Eye (tissue), 1 donor: ENCODE results near the gene NCS1.

Experiments used
- DNase-seq: peaks from one replicate; pipeline ENCODE4 v3.0.0-alpha.2; 2015

The NCS1 gene

DNA sequence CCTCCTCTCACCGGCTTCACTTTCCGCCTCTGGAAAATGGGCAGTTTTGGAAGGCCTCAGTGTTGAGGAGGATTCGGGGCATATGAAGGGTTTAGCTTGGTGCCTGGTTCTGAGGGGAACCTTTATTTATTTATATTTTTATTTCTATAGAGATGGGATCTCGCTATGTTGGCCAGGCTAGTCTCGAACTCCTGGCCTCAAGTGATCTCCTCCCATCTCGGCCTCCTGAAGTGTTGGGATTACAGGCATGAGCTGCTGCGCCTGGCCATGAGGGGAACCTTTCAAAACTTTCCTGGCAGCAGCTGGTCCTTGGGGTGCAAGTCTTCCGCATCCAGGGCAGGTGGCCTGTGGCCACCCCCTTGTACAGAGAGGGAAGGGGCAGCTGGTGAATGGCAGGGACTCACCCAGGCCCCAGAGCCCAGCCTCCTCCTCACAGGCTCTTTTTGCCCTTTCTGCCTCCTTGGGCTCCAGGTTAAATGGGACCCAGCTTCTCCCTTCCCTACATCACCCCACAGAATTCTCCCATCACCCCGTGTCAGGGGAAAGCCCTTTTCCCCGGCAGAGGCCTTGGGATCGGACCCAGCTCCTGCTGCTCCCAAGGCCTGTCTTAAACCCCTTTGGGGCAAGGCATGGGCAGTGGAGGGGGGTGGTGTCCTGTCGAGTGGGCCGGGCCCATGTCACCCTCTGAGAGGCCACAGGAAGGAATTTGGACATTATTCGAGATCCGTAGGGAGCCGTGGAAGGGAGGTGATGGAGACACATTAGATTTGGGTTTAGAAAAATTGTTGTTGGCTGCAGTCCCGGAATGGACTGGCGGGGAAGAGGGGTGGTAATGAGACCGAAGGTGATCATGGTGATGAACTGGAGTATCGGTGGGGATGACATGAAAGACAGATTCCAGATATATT lies 5.9 kb downstream of the NCS1 start:
- DNase-seq, result no peak

DNA sequence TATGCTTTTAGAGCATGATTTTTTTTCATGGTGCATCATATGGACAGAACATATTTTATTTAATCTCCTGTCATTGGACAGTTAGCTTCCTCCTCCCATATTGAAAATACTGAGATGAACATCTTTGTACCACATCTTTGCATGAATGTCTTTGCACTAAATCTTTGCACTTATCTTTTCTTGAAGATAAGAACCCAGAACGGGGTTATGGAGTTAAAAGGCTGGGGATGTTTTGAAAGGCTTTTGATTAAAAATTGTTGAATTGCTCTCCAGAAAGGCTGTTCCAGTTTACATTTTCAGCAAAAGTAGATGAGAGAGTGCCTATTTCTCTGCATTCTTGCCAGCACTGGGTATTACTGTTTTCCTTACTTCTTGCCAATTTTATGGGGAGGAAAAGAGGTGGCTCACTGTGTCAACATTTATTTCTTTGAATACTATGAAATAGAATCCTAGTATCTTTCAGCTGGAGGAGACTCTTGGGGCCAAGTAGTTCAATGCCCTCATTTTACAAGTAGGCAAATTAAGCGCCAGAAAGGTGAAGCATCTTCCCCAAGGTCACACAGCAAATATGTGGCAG lies 7.2 kb downstream of the NCS1 start:
- no peak for DNase-seq

DNA sequence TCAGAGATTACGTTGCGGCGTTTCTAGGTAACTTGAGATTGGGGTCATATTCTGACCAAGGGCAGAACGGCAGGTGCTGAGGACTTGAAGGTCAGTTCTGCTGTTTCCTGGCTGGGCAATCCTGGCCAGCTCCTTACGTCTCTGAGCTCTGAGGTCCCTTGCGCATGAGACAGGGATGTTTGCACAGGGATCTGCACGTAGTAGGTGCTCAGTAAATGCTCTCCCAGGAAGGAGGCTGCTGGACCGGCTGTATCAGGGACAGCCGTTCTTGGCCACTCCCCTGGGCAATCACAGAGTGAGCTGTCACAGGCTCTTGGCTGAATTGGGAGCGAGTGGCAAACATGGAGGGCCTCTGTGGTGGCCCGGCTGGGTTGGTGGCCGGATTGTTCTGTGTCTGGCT lies 8.3 kb downstream of the NCS1 start:
- DNase-seq, result no peak

DNA sequence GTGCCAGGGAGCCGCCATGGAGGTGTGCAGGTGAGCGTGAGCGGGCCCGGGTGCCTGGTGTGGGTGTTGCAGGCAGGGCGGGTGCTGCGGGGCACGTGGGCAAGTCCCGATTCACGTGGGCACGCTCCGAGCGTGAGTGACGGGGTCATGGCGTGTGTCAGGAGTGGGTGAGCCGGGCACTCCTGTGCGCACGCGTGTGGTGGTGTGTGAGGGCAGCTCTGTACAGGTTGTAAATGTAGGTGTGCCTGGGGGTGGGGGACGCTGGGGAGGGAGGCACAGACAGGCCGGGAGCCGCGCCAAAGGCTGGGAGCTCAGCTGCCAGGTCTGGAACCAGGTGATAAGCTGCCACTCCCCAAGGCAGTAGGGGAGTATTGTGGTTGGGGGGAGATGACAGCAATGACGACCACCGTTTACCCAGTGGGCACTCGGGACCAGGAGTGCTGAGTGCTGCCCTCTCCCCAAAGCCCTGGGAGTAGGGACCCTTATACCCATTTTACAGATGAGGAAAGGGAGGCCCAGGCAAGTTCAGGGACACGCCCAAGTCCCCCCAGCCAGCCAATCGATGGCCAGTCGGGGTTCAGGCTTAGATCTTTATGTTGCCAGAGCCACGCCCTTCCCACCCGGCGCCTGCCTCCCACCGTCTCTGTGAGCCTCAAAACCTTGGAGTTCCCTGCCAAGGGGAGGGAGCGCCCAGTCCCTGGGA lies 9.6 kb downstream of the NCS1 start:
- DNase-seq, result no peak

DNA sequence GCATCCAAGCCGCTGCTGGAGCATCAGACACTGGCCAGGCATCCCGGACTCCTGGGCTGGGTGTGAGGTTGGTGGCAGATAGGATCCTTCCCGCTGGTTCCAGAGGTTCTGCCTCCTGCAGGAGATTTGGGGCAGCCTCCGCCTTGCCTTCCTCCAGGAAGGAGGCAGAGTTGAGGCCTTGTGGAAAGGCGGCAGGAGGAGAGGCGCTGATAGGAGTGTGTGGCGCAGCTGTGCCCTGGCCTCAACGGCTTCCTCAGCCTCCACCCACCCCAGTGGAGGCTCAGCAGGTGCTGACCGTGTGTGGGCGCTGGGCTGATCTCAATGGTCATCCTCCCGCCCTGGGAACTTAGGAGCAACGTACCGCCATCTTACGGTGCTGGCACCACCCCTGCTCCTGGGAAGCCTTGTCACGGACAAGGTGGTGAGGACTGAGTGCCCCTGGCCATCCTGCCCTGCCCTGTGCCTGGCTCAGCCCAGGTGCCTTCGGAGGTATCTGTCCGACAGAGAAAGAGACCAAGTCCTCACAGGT lies 10.2 kb downstream of the NCS1 start:
- no peak for DNase-seq

DNA sequence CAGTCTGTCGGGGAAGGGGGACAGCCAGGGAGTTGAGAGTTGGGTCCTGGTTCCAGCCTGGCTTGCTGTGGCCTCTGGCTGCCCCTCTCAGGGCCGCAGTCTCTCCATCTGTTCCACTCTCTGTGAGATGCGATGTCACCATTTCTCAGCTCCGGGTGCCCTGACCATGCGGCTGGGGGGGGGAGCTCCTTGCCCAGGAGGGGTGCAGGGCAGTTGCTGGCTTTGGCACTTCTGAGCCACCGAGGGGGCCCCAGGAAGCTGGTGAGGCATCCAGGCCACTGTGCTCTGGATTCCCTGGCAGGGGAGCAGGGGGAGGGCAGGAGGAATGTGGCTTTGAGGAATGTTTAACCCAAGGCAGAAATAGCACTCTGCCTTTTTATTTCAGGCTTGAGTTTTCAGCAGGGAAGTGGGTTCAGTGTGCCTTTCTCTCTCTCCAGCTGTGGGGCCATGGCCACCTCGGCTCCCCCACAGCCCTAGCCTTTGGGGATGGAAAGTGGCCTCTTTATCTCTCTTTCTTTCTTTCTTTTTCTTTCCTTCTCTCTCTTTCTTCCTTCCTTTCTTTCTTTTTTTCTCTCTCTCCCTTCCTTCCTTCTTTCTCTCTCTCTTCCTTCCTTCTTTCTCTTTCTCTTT lies 11.0 kb downstream of the NCS1 start:
- peak; percentile 85 for DNase-seq

DNA sequence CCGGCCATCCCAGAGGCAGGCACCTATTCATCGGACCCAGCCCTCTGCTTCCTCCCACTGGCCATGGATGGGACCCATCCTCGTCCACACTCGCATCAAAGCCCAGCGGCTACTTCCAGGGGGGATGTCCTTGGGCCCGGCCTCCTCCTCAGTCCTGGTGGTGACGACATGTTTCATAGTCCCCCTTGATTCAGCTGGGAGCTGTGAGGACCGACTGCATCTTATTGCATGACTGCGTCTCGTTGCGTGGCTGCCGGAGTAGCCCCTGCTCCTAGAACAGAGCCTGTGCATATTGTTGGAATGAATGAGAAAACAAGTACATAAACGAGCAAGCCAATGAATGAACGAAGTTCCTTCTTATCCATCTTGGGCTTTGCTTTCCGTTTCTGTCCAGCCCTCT lies 12.8 kb downstream of the NCS1 start:
- peak; percentile 54 for DNase-seq

DNA sequence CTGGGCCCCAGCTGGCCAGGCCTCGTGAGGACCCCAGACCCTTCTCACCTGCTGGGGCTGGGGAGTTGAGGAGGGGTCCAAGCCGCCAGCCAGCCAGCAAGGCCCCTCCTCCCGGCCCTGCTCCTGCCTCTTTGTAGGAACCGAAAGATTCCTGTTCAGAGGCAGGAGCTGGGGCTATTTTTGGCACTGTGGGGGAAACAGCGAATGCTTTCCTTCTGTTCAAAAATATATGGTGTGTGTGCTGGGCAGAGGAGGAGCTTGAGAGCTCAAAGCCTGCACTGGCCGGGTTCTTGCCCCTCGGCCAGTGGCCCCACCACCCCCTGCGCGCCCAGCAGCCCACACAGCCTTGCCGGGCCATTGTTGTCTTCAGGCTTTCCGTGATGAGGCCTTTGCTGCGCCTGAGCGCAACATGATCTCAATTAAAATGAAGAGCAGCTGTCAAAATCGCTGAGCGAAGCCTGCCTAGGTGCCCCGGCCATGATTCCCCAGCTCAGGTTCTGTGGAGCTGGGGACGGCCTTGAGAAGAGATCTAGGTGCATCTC lies 13.4 kb downstream of the NCS1 start:
- peak; percentile 82 for DNase-seq

DNA sequence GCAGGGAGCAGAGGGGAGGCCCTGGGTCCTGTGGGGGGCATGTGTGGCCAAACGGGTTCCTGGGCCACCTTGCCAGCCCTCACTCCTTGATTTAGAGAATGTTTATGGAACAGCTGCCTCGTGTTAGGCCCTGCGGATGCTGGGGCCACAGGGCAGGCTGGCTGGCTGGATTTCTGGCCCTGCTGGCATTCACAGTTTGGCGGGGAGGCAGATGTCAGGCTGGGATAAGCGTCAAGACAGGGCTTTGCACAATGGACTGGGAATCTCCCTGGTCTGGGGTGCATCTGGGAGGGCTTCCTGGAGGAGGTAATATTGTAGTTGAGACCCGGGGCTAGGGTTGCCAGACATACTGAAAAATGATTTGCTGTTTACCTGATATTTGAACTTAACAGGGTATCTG lies 13.8 kb downstream of the NCS1 start:
- peak; percentile 60 for DNase-seq

DNA sequence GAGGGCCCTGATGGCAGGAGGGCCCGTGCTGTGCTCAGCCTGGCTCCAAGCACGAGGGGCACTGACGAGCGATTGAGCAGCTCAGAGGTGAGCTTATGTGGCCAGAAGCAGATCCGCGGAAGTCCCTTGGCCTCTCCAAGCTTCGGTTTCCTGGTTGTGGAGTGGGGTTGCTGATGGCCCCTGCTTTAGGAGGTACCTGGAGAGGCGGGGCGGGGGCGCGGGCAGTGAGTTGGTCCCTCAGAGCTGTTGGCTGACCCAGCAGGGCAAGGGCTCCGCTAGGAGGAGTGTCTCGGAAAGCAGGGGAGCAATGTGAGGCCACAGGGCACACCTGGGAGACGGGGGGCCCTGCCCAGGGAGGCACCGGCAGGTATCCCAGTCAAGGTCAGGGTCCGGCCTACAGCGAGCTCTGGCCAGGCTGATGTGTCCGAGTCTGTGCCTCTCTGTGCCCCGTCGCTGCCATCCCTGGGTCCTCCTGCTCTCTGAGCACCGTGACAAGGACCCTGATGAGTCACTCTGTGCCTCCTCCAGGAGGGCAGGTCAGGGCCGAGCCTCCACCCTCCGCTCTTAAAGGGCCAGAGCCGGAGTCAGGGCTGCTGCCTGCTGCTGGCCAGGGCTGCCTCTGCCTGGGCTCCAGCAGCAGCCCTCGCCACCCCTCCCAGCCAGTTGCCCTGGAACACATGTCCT lies 14.8 kb downstream of the NCS1 start:
- DNase-seq, result no peak

DNA sequence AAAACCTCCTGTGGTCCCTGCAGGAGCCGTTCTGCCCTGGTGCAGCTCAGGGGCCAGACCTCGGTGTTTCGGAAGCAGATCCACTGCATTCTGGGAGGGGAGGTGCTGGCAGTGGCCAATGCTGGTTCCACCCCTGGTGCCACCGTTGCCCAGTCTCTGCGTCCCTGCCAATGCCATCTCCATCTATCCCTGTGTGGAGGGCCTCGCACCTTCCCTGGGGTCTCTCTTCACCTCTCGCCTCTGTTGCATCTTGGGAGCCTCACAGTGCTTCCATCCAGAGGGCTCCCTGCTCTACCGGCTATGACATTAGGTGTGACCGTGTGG lies 15.3 kb downstream of the NCS1 start:
- no peak for DNase-seq

DNA sequence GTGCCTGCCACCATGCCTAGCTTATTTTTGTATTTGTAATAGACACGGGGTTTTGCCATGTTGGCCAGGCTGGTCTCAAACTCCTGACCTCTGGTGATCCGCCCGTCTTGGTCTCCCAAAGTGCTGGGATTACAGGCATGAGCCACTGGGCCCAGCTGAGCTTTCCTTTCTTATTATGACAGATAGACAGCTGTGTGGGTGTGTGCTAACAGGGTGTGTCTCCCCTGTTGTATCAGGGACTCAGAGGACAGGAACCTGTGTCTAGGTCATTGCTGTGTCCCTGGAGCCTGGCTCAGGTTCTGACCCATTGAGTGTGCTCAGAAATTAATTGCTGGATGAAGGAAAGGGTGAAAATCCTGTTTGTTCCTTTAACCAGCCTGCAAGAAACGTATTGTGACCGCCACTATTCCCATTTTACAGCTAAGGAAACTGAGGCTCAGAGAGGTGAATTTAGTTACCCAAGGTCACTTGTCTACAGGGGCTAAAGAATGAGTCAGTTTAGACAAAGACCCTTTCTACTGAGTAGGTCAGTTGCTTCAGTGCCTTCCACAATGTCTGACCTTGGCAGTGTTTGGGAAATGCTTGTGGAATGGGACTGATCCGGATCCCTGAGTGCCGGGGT lies 16.8 kb downstream of the NCS1 start:
- no peak for DNase-seq

DNA sequence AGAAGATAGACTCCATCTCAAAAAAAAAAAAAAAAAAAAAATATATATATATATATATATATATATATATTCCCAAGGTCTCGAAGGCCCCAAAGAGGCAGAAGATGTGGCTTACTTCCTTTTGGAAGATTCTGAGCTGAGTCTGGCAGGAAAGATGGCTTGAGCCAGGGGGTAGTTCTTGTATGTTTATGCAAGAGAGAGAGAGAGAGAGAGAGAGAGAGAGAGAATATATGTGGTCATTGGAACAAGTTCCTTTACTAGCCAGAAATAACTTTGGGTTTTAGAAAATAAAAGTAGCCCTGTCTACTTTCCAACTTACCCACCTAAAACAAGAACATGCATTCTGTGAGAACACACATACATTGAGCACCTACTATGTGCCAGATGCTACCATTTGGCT lies 17.6 kb downstream of the NCS1 start:
- DNase-seq, result no peak

DNA sequence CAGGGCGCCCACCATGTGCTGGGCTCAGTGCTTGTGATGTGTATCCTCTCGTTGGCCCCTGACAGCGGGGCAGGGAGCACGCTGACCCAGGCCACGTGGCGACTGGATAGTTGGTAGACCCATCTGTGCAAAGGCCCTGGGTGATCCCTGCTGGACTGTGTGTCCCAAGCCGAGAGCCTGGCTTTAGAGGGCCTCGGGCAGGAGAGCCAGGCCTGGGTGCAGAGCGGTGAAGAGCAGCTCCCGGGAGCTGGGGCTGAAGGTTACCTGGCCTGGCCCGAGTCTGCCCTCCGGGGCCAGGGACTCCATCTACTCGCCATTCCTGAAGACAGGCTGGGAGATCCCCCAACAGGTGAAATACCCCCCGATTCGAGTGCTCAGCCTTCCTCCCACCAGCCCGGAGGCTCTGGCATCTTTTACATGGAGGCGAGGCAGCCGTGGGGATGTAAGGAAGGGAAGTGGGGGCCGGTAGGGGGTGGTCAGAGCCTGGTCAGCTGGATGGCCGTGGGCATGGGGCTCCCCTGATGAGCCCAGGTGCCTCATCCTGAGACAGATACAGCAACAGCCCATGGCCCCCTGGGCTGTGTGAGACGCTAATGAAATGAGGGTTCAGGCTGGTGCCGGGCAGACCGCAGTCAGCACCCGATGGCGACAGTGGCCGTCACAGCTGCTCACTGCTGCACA lies 19.0 kb downstream of the NCS1 start:
- DNase-seq, result no peak

DNA sequence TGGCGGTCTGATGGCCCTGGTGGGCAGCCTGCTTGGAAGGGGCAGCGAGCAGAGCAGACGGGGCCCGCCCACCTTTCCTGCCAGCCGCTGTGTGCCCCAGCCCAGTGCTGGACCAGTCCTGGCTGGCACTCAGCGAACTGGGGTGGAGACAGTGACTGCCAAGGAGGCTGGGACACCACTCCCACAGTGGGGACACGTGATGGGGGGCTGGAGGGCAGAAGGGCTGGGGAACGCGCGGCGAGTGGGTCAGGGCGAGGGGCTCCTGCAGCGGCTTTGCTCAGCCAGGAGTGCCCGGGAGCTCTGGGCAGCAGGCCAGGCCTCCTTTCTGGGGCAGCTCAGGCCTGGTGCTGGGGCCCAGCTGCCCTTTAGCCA lies 19.5 kb downstream of the NCS1 start:
- no peak for DNase-seq

DNA sequence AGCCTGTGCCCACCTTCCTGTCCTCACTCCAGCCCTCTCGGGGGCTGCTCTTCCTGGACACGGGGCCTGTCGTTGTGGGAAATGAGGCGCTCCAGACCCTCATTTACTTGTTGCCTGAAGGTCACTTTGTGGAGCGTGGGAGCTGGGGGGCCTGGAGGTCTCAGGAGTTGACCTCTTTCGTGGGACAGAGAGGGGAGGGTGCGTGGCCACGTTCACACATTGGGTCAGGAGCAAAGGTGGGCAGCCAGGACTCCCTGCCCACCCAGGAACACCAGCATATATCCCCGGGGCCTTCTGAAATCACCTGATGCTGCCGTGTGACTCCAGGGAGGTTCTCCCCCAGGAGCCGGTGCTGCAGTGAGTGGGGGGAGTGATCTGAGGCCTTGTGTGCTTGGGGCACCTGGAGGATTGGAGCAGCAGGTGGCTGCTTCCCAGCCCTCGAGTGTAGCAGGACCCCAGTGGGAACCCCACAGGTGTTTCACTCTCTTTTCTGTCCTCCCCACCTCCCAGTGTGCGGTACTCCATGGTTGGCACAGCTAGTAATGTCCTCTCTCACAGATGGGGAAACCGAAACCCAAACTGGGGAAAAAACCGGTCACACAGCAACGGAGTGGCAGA lies 20.3 kb downstream of the NCS1 start:
- DNase-seq, result no peak

DNA sequence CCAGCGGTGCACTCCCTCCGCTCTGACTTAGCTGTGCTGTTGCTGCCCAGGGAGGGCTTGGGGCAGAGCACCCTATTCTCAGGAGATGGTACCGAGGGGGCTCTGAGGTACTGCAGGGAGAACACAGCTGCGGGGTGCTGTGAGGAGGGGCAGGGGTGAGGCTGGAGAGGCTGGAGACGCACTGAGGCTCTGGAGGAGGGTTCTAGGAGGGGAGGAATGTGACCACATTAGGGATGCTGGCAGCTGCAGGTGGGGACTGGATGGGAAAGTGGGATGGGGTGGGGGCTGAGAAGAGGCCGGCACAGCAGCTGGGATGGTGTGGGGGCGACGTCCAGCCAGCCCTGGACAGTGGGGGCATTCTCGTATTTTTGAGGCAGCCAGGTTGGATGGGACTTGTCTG lies 20.9 kb downstream of the NCS1 start:
- peak; percentile 72 for DNase-seq

DNA sequence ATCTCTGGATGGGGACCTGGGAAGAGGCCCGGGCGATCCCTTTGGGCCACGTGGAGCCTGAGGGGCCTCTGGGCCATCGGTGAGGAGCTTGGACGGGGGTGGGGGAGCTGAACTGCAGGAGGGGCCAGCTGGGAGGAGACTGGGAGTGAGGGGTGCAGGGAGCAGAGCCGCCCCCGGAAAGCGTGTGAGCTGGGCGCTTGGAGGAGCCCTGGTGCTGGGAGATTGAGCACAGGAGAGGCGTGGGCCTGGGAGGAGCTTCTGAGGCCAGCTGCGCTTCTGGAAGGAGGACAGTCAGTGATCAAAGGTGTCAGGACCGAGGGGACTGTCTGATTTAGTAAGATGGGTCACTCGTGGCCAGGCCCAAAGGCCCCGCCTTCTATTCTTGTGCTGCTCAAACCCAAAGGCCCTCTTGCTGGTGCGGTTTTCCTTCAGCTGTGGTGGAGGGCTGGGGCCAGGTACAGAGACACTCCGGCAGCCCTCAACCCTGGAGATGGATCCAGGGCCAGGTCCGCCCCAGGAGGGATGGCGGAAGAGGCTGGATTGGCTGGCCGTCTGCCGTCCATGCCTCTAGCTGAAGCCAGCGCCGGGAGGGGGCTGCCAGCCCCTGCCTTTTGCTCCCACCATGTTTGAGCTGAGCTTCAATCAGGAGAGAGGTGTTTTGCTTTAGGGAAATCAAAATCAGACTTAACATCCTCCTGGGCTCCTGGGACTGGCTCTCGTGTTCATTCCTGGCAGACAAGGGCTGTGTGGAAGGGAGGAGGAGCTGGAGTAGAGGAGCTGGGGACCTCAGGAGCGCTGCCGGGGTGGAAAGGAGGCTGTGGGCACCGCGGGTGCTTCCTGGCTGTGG lies 21.6 kb downstream of the NCS1 start:
- DNase-seq, result peak; percentile 67

DNA sequence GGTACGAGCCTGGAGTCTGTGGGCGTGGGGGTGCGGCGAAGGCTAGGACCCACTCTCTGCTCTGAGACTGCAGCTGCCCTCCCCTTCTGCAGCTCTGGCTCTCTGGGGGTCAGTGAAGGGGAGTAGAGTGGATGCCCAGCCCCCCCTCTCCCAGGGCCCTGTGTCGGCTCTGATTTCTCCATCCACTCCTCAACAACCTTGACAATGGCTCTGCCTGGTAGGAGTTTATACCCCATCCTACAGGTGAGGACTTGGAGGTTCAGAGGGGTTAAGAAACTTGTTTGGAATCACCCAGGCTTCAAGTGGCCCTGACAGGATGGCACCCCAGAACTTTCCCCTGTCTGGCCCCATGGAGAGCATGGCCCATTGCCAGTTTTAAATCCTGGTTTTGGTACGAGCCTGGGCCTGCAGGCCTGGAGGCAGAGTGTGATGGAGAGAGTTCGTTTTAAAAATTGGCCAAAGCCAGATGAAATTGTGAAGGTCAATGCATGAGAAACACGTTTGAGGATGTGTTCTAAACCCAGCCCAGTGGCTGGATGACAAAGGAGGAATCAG lies 22.3 kb downstream of the NCS1 start:
- DNase-seq, result no peak

DNA sequence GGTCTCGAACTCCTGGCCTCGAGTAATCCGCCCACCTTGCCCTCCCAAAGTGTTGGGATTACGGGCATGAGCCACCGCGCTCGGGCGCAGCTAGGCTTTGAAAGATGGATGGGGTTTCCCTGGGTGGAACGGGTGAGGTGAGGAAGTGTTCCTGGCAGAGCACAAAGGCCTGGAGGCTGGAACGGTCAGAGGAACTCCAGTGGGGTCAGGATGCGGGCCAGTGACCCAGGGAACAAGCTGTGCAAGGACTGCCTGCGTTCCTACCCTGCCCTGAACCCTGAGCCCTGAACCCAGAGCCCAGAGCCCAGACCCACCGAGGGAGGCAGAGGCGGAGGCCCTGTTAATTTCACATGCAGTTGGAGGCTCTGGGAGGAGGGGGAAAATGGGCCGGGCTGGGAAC lies 23.4 kb downstream of the NCS1 start:
- DNase-seq, result no peak
